Adrenal gland (tissue), 5 donors: ENCODE results near the gene SDK1.

Source experiments
- CTCF ChIP-seq, 6 experiments: fragments of 450-650 bp in 4 of 6; fragments of 200-600 bp in 2 of 6; sonication (generic) in 1 of 6; IDR thresholded peaks; 1 replicate in 5 of 6; 2 replicates in 1 of 6; pipeline versions ENCODE4 v1.5.1 to v1.8.0; 2016 to 2021; ENCODE audit warnings: antibody characterized with exemption in 6 of 6, mild to moderate bottlenecking in 2 of 6, moderate library complexity in 1 of 6
- POLR2A ChIP-seq, 2 donors: fragments of 450-650 bp; IDR thresholded peaks; one replicate each; pipeline ENCODE4 v1.6.1; 2017; ENCODE audit warnings: antibody characterized with exemption in 2 of 2, mild to moderate bottlenecking in 2 of 2, moderate library complexity in 1 of 2
- donor health status: DM: no; HTN: no; CAD: no.

DNA sequence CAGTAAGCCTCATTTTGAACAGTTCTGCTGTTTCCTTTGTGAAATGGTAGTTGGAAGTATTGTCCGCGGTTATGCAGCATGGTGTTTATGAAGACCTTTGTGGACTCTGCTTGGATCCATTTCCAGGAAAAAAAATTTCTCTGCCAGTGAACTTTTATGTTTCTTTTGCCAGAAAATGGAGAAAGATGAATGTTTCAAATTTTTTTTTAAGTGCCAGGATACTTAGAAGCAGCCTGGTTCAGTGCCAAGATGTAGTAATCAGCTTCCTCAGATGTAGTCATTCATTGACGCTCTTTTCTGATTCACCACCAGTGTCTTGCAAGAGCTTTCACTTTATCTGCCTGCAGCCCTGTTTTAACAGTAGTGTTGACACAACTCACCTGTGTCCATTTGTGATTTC, 258.2 kb downstream of the SDK1 start:
- TF ChIP-seq CTCF (IDR thresholded peaks at IDR 0.05) (no peak), POLR2A (IDR thresholded peaks at IDR 0.05) (no peak)
